OCI-LY3 (cell line): ENCODE measurements around the gene OR5A1.

Source experiments
- CTCF ChIP-seq: fragments of 200-600, 300-600 bp; sonication (generic); IDR thresholded peaks from 2 replicates; pipeline ENCODE4 v1.5.1; 2014; ENCODE audit warnings: antibody characterized with exemption, low read length, low read depth
- EZH2phosphoT487 ChIP-seq: fragments of 200-600 bp; shearing (Covaris generic); IDR thresholded peaks from 2 replicates; pipeline ENCODE4 v1.6.1; 2018; ENCODE audit warnings: antibody characterized with exemption, mixed run types, low read depth

- TF ChIP-seq CTCF (no peak), EZH2phosphoT487 (no peak)
These were observed 20.4 kb downstream of the OR5A1 start, which contains the start of gene OR4D6 for GRCh38 chr11:59456661-59457060.
